ENCODE results near the gene ADGRL2.

- no peak for TF ChIP-seq CTCF (IDR thresholded peaks at IDR 0.05; ENCODE audit: low read length)
- TF ChIP-seq EZH2 (optimal IDR thresholded peaks at IDR 0.05; ENCODE audit: low read depth, low read length) = no peak
- no peak for TF ChIP-seq EZH2phosphoT487 (IDR thresholded peaks at IDR 0.05; ENCODE audit: low read length)
Measured at GRCh38 chr1:81869307-81869706, 68.6 kb downstream of the ADGRL2 start.

Data from MM.1S (cell line).